Stimulated activated naive CD8-positive, alpha-beta T cell treated with anti-CD3 and anti-CD28 coated beads, Interleukin-15, amount 100 ng/mL, for 72 hours (primary cell): Measurements from ENCODE around the gene METRN.

Experiments used
- ATAC-seq: fragments of 150-1000 bp; cut with Tn5 transposase; 2 replicates; pipeline ENCODE4 v1.10.0; 2021; ENCODE audit warnings: mild to moderate bottlenecking, moderate library complexity
- DNase-seq, 2 donors: peaks; one replicate each; pipeline ENCODE4 v3.0.0; 2021 to 2022
- H3K27ac Mint-ChIP-seq, 2 donors: one replicate each; pipeline ENCODE4 v1.8.0; 2022; ENCODE audit warnings: mild to moderate bottlenecking in 2 of 2, mixed read lengths in 2 of 2, moderate library complexity in 2 of 2
- H3K27me3 Mint-ChIP-seq: one replicate; pipeline ENCODE4 v1.8.0; 2022; ENCODE audit warnings: mixed read lengths
- H3K4me1 Mint-ChIP-seq: one replicate; pipeline ENCODE4 v1.8.0; 2022; ENCODE audit warnings: mild to moderate bottlenecking, mixed read lengths
- H3K4me3 Mint-ChIP-seq, 2 donors: one replicate each; pipeline ENCODE4 v1.8.0; 2022; ENCODE audit warnings: mild to moderate bottlenecking in 2 of 2, mixed read lengths in 2 of 2, moderate library complexity in 1 of 2
- H3K9me3 Mint-ChIP-seq, 2 donors: one replicate each; pipeline ENCODE4 v1.8.0; 2022; ENCODE audit warnings: mixed read lengths in 2 of 2

The METRN gene

DNA sequence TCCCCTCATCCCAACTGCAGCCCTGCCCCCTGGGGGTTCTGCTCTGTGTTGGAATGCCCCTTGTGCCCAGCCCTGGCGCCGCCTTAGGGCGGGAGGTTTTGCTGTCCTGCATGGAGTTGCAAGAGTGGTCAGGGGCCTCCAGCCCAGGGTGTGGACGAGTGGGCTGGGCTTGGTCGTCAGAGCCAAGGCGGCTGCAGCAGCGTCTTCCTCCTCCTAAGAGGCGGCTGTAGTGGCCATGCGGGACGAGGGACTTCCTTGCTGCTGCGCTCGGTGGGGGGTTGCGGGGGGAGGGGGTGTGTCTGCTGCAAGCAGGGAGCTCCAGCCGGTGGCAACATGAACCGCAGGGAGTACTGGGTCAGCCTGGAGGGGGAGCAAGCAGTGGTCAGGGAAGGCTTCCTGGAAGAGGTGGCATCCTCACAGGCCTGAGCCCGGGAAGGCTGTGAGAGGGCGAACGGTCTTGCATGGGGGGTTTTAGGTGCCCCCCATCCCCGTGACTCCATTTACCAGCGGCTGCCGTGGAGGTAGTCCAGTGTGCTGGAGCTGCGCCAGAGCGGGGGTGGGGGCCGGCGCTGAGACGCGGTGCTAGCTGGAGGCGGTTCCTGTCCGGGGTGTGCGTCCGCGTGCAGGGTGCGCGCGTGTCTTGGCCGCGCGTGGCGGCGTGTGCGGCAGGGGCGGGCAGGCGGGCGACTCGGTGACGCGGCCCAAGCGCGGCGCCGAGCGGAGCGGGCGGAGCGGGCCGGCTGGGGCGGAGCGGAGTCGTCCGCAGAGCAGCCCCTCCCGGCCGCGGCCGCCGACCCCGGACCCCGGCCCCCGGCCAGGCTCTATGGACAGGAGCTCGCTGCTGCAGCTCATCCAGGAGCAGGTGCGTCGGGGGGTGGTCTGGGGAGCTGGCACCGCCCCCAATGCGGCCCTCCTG, 39.7 kb upstream of the METRN start, which contains the start of gene RHBDL1:
RHBDL1 (plus strand) TSS at position 704 of the 916 bp plus-strand sequence; CDS start at position 824, 120 bp downstream.
- Mint-ChIP-seq H3K4me3 (peak within 1 kb of the TSS; percentile 15 to 61), H3K27me3 (peaks cover 19% of the 10 kb centered on the region), H3K27ac (no peak within 1 kb of the TSS), H3K4me1 (peaks cover 20% of the 10 kb centered on the region), H3K9me3 (no peaks in the 10 kb centered on the region)
- ATAC-seq, result no peak
- no peak for DNase-seq

DNA sequence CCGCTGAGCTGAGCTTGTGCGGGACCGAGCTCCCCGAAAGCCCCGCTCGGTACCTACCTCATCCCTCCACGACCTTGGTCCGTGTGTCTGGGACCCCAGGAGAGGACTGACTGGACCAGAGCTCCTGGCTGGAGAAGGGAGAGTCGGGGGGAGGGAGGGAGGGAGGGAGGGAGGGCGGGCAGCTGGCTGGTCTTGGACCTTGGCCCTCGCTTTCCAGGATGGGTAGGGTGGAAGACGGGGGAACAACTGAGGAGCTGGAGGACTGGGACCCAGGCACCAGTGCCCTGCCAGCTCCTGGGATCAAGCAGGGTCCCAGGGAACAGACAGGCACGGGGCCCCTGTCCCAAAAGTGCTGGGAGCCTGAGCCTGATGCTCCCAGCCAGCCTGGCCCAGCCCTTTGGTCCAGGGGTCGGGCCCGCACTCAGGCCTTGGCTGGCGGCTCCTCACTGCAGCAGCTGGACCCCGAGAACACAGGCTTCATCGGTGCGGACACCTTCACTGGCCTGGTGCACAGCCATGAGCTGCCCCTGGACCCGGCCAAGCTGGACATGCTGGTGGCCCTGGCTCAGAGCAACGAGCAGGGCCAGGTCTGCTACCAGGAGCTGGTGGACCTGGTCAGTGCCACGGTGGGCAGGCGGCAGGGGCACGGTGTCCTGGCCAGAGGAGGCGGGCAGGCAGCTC, 38.9 kb upstream of the METRN start:
- Mint-ChIP-seq H3K27ac (no peak overlapping the region), H3K4me3 (peak overlapping the region in 1 of 2 donors; percentile 29), H3K9me3 (no peaks in the 10 kb centered on the region), H3K4me1 (peaks cover 22% of the 10 kb centered on the region), H3K27me3 (peaks cover 19% of the 10 kb centered on the region)
- no peak for DNase-seq
- ATAC-seq, result no peak

DNA sequence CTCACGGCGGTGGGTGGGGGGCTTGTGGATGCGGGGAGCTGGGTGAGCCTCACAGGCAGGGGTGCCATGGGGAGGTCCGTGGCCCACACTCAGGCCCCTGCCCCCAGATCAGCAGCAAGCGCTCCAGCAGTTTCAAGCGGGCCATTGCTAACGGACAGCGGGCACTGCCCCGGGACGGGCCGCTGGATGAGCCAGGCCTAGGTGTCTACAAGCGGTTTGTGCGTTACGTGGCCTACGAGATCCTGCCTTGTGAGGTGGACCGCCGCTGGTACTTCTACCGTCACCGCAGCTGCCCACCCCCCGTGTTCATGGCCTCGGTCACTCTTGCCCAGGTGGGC, 38.4 kb upstream of the METRN start:
- H3K4me3 Mint-ChIP-seq, result no peak overlapping the region
- DNase-seq (no peak), ATAC-seq (no peak)
- no peaks in the 10 kb centered on the region for H3K9me3 Mint-ChIP-seq
- peaks cover 27% of the 10 kb centered on the region for H3K4me1 Mint-ChIP-seq
- no peak overlapping the region for H3K27ac Mint-ChIP-seq
- H3K27me3 Mint-ChIP-seq, result peaks cover 19% of the 10 kb centered on the region

DNA sequence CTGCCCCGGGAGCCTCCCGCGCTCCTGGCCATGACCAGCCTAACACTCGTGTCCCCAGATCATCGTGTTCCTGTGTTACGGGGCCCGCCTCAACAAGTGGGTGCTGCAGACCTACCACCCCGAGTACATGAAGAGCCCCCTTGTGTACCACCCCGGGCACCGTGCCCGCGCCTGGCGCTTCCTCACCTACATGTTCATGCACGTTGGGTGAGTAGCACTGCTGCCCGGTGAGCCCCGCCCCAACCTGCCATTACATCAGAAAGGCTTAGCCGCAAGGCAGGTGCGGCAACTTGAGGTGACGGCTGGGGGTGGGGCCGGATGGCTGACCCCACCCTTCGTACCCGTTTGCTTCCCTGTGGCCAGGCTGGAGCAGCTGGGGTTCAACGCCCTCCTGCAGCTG, 38.0 kb upstream of the METRN start:
- peaks cover 19% of the 10 kb centered on the region for H3K27me3 Mint-ChIP-seq
- H3K9me3 Mint-ChIP-seq, result no peaks in the 10 kb centered on the region
- ATAC-seq (no peak), DNase-seq (no peak)
- peaks cover 31% of the 10 kb centered on the region for H3K4me1 Mint-ChIP-seq
- no peak overlapping the region for H3K4me3 Mint-ChIP-seq
- H3K27ac Mint-ChIP-seq, result peak overlapping the region in 1 of 2 donors; percentile 12

DNA sequence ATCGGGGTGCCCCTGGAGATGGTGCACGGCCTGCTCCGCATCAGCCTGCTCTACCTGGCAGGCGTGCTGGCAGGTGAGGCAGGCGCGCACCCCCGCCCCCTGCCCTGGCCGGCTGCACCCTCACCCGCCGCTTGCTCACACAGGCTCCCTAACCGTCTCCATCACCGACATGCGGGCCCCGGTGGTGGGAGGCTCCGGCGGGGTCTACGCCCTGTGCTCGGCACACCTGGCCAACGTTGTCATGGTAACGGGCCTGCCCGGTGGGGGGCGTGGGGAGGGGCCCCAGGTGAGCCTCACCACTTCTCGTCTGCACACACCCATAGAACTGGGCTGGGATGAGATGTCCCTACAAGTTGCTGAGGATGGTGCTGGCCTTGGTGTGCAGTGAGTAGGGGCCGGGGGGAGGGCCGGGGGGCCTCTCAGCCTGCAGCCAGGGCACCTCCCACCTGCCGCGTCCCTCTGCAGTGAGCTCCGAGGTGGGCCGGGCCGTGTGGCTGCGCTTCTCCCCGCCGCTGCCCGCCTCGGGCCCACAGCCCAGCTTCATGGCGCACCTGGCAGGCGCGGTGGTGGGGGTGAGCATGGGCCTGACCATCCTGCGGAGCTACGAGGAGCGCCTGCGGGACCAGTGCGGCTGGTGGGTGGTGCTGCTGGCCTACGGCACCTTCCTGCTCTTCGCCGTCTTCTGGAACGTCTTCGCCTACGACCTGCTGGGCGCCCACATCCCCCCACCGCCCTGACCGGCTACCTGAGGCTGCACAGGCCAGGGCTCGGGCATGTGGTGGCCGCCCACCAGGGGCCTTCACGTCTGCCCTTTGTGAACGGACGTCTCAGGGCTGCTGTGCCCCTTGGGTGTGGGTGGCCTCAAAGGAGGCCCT, 37.4 kb upstream of the METRN start:
- Mint-ChIP-seq H3K27me3 (peaks cover 19% of the 10 kb centered on the region), H3K4me3 (peak overlapping the region in 1 of 2 donors; percentile 37), H3K27ac (peak overlapping the region in 1 of 2 donors; percentile 95), H3K4me1 (peaks cover 37% of the 10 kb centered on the region), H3K9me3 (no peaks in the 10 kb centered on the region)
- ATAC-seq (no peak), DNase-seq (no peak)

DNA sequence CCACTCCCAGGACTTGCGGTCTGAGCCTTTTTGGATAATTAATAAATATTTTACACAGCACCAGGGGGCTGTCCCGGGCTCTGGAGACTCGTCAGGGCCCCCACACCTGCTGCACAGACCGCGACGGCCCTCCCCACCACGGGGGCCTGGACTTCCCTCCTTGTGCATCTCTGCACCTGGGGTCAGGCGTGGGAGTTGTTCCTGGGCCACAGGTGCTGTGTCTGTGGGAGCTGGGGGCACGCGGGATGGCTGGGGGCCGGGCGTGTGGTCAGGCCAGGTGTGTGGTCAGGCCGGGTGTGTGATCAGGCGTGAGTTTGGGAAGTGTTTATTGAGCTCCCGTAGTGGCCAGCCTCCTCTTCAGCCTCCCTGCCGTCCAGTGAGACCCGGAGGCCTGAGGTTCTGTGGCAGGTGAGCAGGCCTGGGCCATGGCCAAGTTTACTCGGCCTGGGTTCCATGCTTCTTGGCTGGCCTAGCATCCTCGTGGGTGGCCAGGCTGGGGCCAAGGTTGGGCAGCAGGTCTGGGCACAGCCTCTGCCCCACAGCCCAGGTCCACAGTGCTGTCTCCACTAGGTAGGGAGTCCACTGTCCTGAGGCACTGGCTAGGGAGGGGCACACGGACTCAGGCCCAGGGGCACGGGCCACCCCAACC, 36.6 kb upstream of the METRN start:
- ATAC-seq, result no peak
- Mint-ChIP-seq H3K27me3 (peaks cover 19% of the 10 kb centered on the region), H3K4me1 (peaks cover 45% of the 10 kb centered on the region), H3K9me3 (no peaks in the 10 kb centered on the region), H3K27ac (peak overlapping the region in 1 of 2 donors; percentile 95), H3K4me3 (no peak overlapping the region)
- DNase-seq, result no peak

DNA sequence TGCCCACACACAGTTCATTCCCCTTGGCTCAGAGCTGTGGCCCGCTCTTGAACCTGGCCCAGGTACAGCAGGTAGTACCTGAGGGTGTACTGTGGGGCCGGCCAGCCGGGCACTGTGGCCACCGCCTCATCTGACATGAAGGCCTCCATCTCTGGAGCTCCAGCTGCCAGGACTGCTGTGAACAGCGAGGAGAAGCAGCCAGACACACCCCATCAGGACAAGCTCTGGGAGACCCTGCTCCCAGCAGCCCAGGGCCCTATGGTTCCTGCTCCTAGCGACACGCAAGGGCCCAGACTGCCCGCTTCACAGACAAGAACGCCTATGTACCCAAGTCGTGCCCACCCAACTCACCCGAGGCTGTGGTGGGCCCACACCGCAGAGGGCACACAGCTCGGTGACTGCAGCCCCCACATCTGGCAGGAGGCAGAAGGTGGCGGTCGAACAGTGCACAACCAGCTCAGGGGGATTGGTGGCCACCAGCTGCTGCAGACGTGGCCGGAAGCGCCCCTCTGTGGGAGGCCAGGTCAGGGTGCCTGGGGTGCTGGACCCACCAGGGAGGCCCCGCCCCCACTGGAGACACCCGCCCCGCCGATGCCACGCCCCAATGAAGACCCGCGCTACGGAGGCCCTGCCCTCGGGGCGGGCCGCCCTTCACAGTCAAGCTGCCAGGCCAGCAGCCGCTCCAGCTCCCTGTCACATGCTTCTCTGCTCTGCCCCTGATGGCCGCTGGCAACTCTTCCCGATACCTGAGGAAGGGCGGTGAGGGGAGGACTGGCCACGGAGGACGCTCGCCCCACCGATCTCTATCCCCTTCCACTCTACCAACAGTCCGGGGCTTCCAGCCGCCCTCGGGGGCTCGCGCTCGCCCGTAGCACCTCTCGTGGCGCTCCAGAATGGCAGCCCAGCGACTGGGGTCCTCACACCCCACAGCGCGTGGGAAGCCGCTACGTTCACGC, 35.8 kb upstream of the METRN start:
- Mint-ChIP-seq H3K27me3 (peaks cover 19% of the 10 kb centered on the region), H3K4me3 (peak overlapping the region; percentile 86 to 90), H3K4me1 (peaks cover 51% of the 10 kb centered on the region), H3K9me3 (no peaks in the 10 kb centered on the region), H3K27ac (peak overlapping the region in 1 of 2 donors; percentile 75)
- ATAC-seq (peak; percentile 8), DNase-seq (peak; percentile 58 to 64)

DNA sequence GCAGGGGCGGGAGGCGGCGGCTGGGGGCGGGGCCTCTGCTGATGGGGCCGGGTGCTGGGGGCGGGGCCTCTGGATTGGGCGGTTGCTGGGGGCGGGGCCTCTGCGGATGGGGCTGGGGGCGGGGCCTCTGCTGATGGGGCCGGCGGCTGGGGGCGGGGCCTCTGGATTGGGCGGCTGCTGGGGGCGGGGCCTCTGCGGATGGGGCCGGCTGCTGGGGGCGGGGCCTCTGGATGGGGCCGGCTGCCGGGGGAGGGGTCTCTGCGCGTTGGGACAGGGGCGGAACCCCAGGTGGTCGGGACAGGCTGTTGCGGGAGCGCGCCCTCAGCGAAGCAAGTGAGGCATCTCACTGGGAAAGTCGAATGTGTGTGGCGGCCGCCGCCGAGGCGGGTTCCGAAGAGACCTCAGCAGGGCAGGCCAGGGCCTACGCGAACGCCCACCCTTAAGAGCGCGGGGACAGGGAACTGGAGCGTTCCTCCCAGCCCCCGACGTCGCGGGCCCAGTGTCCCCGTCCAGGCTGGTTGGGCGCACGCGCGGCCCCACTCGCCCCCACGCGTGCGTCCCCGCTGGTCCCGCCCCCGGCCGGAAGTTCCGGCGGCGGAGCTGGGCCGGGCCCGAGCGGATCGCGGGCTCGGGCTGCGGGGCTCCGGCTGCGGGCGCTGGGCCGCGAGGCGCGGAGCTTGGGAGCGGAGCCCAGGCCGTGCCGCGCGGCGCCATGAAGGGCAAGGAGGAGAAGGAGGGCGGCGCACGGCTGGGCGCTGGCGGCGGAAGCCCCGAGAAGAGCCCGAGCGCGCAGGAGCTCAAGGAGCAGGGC, 34.9 kb upstream of the METRN start, which contains the start of gene STUB1:
STUB1 (plus strand) TSS at position 597 of the 811 bp plus-strand sequence; CDS start at position 713, 116 bp downstream.
- peaks cover 15% of the 10 kb centered on the region for H3K27me3 Mint-ChIP-seq
- peak within 1 kb of the TSS; percentile 86 to 90 for H3K4me3 Mint-ChIP-seq
- H3K27ac Mint-ChIP-seq, result peak within 1 kb of the TSS in 1 of 2 donors; percentile 75
- peak; percentile 89 to 91 for DNase-seq
- no peaks in the 10 kb centered on the region for H3K9me3 Mint-ChIP-seq
- H3K4me1 Mint-ChIP-seq, result peaks cover 56% of the 10 kb centered on the region
- ATAC-seq, result peak; percentile 56

DNA sequence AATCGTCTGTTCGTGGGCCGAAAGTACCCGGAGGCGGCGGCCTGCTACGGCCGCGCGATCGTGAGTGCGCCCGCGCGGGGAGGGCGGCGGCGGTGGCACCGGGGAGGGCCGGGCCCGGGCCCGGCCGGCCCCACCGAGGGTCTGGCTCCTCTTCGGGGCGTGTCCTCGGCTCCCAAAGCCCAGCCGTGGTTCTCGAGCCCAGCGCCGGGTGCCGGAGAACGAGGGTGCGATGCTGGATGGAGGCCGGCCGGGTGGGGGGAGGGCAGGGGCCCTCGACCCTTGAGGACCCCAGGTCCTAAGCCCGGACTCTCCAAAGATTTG, 34.3 kb upstream of the METRN start:
- H3K27ac Mint-ChIP-seq, result no peak overlapping the region
- peaks cover 10% of the 10 kb centered on the region for H3K27me3 Mint-ChIP-seq
- no peak for ATAC-seq

DNA sequence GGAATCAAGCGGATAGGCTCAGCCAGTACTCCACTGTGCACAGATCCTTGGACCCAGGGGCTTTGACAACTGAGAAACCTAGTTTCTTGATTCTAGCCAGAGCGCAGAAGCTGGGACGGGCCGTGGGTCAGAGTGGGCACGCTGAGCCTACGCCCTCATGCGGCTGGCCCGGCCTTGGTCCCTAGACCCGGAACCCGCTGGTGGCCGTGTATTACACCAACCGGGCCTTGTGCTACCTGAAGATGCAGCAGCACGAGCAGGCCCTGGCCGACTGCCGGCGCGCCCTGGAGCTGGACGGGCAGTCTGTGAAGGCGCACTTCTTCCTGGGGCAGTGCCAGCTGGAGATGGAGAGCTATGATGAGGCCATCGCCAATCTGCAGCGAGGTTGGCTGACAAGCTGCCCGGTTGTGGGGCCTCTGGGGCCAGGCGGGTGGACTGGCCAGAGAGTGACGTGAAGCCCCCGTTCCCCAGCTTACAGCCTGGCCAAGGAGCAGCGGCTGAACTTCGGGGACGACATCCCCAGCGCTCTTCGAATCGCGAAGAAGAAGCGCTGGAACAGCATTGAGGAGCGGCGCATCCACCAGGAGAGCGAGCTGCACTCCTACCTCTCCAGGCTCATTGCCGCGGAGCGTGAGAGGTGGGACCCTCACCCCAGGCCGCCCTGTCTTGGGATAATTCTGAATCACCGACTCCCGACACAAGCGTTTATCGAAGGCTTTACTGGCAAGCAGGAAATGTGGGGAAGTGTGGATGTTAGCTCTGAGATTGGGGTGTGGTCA, 33.8 kb upstream of the METRN start:
- Mint-ChIP-seq H3K27ac (no peak overlapping the region), H3K9me3 (no peaks in the 10 kb centered on the region), H3K4me3 (peak overlapping the region; percentile 85 to 90), H3K4me1 (peaks cover 62% of the 10 kb centered on the region), H3K27me3 (peaks cover 10% of the 10 kb centered on the region)
- ATAC-seq, result no peak
- DNase-seq, result no peak

More for the DNA sequence above, 34.3 kb upstream of the METRN start:
- Mint-ChIP-seq H3K4me3 (peak overlapping the region; percentile 85 to 90), H3K4me1 (peaks cover 57% of the 10 kb centered on the region), H3K9me3 (no peaks in the 10 kb centered on the region)
- no peak for DNase-seq

DNA sequence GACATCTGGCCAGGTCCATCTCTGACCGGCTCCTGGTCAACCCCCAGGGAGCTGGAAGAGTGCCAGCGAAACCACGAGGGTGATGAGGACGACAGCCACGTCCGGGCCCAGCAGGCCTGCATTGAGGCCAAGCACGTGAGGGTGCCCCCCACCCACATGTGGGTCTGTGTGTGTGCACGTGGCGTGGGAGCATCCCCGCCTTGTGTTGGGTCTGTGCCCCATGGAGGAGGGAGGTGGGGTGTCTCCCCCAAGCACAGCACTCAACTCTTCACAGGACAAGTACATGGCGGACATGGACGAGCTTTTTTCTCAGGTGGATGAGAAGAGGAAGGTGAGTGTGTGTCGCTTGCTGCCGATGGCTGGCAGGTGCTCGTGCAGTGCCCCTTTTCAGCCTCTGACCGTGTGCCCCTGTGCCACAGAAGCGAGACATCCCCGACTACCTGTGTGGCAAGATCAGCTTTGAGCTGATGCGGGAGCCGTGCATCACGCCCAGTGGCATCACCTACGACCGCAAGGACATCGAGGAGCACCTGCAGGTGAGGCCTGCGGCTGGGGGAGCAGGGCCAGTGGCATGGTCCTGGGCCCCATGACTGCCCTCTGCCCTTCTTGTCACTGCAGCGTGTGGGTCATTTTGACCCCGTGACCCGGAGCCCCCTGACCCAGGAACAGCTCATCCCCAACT, 33.0 kb upstream of the METRN start:
- no peak overlapping the region for H3K27ac Mint-ChIP-seq
- ATAC-seq, result no peak
- H3K4me1 Mint-ChIP-seq, result peaks cover 67% of the 10 kb centered on the region
- H3K4me3 Mint-ChIP-seq, result peak overlapping the region; percentile 85 to 90
- DNase-seq, result no peak
- H3K9me3 Mint-ChIP-seq, result no peaks in the 10 kb centered on the region
- H3K27me3 Mint-ChIP-seq, result peaks cover 6% of the 10 kb centered on the region
